HG02588 (cell line): Measurements from ENCODE around the gene ZFAND5.

Experiments
- ATAC-seq: cut with Tn5 transposase; IDR thresholded peaks from one replicate; pipeline ENCODE4 v1.9.1; 2021; ENCODE audit warnings: mild to moderate bottlenecking, moderate library complexity; ENCODE audit not compliant: unreplicated experiment

ZFAND5 gene

DNA sequence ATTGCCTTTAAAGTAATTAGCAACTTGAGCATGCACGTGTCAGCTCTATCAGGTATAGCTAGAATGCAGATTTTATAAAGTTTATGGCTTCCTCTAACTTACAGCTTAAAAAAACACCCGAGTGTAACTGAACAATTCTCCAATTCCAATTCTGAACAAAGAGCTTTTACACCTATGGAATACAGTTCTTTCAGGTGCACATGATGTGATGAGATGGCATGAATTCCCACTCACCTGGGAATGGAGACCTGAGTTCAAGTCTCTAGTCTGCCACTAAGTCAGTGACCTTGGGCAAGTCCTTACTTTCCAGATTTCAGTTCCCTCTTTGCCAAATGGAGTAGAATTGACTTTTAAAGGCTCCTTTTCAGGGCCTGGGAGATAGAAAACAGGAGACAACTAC is 1.8 kb downstream of the ZFAND5 start:
- ATAC-seq, result no peak

DNA sequence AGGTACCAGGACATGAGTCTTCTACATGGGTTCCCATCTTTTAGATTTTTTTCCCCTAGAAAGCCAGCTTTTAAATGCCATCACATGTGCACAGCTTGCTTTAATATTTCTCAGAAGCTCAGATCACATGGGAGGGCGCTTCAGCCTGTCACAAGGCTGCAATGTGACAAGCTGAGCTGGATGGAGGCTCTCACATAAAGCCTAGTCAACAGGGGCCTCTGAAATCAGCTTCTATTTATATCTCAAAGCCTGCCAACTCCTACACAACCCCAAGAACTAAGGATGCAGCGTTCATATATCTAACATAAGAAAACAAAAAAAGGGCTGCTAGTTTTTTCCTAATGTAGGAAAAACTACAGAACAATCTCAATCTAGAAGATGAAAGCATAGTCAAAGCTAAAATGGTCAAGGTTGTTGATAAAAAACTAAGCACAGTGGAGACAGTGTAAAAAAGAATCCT is 2.3 kb downstream of the ZFAND5 start:
- peak; percentile 26 for ATAC-seq

DNA sequence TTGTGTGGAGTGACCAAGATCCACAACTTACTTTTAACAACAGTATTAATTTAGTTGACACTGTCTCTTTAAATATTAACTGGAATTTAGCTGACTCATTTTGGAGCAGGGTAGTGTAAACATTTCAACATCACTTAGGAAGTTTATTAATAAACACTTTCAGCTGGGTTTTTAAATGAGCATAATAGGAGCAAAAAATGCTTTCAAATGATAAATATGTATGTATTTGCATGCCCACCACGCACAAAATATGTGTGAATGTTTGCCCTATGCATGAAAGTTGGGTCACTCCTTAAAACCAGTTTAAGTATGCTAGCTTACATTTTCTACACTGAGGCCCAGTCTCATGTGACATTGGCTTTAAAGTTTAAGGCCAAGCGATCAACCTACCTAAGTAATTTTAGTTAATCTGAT is 2.9 kb downstream of the ZFAND5 start:
- ATAC-seq, result no peak

DNA sequence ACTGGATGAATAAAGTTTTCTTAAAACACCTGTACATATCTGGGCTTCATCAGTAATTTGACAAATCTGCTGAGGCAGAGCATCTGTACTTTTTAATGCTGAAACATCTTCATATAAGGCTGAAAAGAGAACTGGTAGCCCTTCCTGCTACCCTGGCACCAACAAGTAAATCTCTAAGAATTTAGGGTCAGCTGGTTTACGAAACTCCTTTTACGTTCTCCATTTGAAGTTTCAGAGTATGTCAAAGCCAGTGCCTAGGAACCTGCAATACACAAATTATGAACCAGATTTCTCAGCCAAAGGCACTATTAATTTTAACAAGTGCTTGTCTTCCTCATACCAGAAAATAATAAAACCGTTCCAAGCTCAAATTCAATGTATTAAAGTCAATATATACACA is 3.8 kb downstream of the ZFAND5 start:
- no peak for ATAC-seq

DNA sequence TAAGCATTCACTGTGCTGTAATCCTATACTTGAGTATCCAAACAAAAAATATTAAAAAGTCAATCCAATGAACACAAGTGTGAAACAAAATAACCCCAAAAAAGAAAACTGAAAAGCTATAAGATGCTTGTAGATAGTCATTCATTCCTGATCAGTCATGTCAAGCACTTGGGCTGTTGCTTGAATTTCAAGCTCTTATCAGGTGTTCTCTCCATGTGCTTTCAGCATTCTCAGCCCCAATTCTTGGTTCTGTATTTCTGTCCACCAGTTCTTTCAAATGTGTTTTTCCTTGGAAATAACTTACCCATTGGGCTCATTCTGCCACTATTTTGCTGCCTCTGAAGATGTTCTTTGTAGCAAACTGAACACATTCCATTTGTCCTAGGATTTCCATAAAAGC is 4.7 kb downstream of the ZFAND5 start:
- ATAC-seq, result no peak

DNA sequence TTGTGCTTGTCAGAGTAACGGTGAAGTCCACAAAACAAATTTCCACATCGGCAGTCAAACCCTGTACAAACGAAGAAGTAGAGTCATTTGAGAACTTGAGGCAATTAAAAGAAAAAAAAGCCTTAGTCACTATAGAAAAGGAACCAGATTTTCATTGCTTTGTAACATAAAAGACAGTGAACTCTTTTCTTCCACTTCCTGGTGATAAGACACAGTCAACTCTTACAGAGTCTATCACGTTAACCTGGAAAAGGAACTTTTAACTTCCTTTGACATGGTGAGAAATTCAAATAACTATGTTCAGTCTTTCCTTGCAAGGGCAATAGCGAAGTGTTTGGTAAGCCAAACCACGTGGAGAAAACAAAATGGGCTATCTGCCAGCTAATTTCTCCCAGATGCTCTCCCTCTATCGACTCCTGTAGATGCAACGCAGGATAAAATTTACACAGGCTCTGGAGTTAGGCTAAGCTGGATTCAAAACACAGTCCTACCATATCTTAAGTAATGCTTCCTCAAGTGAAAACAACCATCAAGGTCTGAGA is 8.9 kb downstream of the ZFAND5 start:
- no peak for ATAC-seq

DNA sequence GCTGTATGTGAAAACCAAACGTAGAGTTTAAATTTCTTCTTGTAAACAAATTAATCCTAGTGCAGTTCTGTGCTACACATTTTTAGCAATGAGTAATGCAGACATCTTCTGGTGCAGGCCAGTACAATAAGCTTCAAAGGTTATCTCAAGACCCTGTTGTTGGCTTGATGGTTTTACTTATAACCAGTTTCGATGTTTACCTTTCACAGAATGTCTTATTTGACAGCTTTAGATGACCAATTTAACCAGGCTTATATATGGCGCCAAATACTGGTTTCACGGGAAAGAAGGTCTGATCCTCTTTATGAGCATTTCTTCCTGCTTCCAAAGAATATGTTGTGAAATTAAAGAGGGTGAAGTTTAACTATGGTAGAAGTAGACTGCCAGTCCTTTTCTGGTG is 9.9 kb downstream of the ZFAND5 start:
- ATAC-seq, result no peak

DNA sequence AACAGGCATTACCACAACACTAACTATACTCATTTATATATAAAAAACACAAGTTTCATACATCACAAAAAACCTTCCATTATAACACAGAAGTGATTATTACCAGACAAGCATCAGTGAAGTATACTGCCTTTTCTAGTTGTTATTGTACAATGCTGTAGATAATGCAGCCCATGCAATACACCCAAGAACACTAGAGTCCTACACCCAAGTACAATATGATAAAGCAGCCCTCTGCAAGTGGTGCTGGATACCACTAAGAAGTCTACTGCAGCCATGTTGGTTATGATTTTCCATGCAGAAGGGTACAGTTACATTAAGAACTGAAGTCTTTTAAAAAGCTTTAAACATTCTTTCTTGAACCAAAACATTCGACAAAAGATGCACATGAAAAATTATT is 10.3 kb downstream of the ZFAND5 start:
- no peak for ATAC-seq

DNA sequence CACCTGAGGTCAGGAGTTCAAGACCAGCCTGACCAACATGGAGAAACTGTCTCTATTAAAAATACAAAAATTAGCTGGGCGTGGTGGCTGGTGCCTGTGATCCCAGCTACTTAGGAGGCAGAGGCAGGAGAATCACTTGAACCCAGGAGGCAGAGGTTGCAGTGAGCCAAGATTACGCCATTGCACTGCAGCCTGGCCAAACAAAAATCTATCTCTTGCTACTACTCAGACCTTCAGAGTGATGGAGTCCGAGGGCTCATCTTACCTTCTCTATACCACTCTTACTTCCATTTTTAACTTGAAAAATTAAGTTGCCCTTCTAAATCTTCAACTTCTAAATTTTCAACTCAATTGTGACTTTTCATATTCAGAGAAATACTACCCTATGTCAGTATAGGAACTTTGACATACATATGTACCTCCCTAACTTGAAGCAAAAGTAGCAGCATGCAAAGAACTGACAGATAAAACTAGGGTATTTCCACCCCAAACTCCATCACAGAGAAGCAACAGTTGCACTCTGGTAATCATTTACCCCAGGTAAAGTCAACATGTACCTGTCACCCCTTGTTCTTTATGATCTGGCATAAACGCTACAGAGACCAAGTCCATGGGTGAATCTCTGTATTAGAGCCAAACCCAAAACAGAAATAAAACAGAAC is 11.4 kb downstream of the ZFAND5 start:
- ATAC-seq, result no peak

DNA sequence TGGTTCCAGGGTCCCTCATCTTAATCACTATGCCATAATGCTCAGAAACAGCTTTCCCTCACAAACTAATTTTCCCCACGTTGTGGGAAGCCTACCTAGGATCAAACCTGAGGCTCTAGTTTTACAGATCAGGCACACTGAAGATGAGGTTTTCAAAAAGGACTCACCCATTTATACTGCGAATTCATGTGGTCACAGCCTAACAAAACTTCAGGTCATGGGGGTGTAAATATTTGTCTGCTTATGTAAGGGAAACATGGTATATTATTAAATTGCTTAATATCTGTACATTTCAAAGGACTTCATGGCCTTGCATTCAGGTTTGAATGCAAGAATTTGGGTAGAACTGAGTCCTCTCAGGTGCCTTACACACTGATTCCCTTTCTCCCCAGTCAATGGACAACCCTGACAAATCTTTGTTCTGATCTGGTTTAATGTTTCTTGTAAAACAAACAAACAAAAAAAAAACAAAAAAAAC is 12.1 kb downstream of the ZFAND5 start:
- no peak for ATAC-seq

DNA sequence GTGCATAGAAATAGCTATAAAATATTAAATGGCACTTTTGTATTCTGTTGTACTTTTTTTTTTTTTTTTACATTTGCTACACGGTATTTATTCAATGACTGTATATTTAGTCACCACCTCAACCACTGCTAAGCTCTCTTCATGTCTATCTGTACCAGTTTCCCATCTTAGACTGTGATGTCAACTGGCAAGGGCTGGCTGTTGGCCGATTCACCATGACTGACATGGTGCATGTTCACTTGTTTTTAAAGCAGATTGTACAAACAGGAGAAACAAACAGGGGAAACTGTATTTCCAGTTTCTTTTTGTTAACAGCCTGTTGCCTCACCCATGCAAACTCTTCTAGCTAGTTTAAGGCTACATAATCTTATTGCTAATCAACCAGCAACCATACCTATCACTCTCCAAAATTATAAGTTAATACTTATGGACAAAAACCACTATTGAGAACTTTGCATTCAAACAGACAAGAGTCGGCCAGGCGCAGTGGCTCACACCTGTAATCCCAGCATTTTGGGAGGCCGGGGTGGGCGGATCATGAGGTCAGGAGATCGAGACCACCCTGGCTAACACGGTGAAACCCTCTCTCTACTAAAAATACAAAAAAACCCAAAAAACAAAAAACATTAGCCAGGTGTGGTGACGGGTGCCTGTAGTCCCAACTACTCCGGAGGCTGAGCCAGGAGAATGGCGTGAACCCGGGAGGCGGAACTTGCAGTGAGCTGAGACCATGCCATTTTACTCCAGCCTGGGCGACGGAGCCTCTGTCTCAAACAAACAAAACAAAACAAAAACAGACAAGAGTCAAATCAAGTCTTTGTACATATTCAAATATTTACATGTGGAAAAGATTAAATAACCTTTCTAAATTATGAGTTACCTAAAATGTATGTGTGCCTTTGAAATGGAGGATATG is 13.2 kb downstream of the ZFAND5 start:
- ATAC-seq, result no peak

DNA sequence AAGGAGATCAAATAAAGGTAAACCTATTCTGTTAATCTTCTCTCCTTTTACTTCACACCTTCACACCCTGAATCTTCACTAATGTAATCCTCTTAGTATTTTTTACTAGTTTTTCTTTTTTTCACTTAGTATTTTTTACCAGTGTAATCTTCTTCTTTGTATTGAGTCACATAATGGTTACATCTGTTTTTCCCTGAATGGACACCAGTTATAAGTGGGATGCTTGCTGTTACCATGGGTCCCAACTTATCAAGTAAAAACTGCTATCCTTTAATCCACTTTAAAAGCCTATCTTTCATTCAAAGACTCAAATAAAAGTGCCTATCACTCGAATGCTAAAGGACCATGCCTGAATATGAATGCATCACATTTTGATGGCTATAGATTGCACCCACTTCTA is 15.1 kb downstream of the ZFAND5 start:
- no peak for ATAC-seq

DNA sequence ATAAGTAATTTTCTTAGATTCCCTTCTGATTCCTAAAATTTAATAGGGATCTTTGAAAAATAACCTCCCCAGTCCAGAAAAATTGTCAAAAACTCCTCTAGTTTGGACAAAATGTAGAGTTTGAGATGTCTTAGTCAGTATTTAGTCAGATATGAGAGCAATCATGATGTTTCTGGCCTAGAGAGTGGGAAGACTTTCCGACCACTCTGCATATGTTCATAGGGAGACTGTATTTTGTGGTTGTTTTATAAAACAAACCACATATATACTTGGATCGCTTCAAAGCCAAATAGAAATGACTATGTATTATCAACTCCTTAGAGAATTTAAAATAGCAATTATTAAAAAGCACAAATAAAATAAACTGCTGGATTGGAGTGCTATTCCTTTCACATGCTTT is 15.8 kb downstream of the ZFAND5 start:
- no peak for ATAC-seq

DNA sequence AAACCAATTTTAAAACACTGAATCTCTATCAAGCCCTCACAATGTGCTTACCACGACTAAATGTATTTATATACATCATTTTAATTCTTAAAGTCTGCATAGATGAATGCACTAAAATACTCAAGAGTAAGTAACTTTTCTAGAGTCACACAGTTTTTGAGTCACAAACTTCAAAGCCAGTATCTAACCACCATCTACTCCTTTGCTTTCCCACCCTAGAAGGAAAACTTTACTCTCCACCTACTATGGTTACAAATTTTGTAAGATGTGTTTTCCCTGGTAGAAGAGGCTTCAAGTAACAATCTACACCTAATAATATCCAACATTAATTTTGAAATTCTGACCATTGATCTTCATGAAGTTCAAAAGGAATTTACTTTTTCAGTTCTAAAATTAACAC is 18.7 kb downstream of the ZFAND5 start:
- ATAC-seq, result no peak

DNA sequence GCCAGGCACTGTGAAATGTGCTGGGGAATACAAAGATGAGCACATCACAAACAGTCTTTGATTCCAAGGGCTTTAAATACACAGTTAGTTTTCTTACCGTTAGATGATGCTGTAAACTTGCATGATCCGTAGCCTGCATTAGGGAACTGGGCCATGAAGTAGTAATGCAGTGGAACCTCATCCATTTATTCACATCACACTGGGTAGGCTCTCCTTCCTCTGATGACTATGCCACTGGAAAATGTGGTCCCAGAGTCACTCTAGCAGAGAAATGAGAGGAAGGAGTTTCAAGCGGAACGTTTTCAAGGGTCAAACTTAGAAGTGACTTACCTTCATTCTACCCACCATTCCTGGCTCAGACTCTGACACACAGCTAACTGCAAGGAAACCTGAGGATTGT is 26.4 kb downstream of the ZFAND5 start:
- no peak for ATAC-seq

DNA sequence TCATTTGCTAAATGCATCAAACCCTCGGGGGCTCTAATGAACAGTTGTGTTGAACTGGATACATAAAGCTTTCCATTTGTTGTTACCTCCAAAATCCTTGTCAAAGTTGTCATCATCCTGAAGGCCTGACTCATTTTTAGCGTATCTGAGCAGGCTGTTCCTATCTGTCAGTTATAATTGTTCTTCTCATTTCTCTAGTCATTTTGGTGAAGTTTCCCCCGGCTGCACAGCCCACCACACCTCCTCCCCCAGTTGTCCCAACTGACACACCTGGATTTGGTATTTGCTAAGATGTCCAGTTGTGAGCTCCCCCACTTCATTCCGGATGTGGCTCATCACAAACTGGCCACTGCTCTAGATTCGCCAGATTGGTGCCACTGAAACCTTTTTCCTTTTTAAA is 27.7 kb downstream of the ZFAND5 start:
- ATAC-seq, result no peak

DNA sequence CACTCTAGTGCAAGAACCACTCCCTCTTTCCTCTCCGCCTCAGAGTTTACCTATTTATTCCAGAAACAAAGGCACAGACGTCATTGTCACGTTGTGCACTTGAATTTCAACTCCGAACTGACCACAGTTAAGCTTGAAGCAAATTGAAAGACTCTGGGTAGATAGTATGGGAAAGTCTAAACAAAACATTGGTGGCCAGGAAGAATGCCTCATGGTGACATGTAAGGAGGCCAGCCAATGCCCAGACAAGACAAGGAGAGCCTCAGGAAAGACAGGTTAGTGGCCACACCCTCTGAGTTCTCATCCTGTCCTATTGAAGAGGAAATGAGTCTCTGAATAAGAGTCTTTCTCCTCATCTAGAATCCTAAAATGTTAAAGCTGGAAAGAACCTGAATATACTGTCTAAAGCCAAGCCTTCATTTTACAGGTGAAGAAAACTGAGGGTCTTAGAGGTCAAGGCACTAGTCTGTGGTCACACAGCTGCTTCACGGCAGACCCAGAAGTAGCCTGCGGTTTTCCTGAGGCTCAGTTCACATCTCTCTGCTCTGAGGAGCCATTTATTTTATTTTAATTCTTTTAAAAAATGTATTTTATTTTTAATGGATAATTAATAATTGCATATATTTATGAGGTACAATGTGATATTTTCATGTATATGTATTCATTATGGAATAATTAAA is 30.2 kb downstream of the ZFAND5 start:
- ATAC-seq, result no peak

DNA sequence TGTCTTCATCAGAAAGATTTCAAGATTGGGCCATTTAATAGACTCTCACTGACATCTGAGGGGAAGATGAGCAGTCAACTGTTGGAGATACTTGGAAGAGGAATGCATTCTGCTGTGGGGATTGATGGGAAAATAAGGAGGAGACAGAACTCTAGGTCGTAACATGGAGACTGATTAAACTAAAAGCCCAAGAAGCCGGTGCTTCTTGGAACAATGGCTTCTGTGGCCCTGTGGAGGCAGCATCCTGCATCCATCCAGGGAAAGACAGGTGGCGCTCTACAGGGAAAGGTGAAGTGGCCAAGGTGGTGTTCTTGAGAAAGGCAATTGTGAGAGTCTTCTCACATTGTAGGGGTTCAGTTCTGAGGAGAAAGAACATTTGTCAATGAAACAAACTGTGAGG is 31.3 kb downstream of the ZFAND5 start:
- no peak for ATAC-seq

DNA sequence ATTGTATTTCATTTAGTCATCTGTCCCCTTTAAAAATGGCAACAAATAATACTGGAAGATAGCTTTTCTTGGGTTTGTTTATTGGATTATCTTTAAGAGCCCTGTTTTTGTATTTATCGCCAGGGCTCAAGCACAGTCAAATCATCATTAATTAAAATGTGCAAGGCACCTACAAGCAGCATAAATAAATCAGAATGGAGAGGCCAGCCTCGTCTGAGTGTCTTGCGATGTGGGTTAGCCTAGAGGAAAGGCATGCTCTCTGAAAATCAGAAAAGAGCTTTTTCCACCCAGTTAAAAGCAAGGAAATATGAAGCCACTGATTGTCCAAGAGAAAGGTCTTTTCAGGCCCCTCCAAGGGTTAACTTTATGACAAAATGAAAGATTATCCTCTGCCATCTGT is 31.8 kb downstream of the ZFAND5 start:
- no peak for ATAC-seq

DNA sequence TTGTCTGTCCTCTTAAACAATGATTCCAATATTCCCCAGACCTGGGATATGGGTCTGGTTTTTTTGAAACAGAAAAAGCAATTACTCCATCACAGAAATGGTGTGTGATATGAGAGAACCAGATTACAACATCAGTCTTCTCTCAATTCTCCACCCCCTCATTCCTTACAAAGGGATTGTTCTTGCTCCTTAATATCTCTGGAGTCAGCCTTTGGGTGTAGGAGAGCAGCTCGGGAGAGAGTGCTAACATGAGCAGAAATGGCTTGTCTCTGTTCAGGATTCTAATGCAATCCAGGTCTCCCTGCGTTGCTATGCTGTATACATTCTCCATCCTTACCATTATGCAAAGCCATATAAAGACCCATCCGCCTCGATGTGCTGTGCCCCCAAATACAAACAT is 32.7 kb downstream of the ZFAND5 start:
- no peak for ATAC-seq

DNA sequence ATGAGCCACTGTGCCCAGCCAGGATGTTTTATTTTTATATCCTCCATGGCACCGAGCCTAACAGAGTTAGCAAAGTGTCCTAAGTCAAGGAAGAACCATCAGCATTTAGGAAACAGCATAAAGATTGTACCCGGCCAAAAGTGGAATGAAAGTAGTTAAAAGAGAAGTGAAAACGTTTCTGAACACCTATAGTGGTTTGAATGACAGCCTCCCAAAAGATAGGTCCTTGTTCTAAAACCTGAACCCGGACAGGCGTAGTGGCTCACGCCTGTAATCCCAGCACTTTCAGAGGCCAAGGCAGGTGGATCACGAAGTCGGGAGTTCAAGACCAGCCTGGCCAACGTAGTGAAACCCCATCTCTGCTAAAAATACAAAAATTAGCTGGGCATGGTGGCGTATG is 37.4 kb downstream of the ZFAND5 start:
- peak; percentile 63 for ATAC-seq
